Hematopoietic multipotent progenitor cell treated with erythropoietin and hydrocortisone succinate and interleukin-3 and kit ligand, for 8 days (in vitro differentiated cells): ENCODE measurements around the gene PAMR1.
"Not testable (repeated sequence)": the region's sequence is repeated elsewhere in the genome, so short reads cannot be mapped to it uniquely, and the experiment has no call there.

Experiments used
- DNase-seq: peaks from one replicate; pipeline ENCODE4 v3.0.0-alpha.2; 2015

PAMR1 gene

GRCh38 chr11:35525501-35526175 is at the start of gene PAMR1:
PAMR1 (minus strand) TSS chr11:35525616; CDS start chr11:35525585, 31 bp downstream.
- DNase-seq, result no peak

GRCh38 chr11:35571696-35572095 is 46.3 kb upstream of the PAMR1 start:
- no peak for DNase-seq

DNA sequence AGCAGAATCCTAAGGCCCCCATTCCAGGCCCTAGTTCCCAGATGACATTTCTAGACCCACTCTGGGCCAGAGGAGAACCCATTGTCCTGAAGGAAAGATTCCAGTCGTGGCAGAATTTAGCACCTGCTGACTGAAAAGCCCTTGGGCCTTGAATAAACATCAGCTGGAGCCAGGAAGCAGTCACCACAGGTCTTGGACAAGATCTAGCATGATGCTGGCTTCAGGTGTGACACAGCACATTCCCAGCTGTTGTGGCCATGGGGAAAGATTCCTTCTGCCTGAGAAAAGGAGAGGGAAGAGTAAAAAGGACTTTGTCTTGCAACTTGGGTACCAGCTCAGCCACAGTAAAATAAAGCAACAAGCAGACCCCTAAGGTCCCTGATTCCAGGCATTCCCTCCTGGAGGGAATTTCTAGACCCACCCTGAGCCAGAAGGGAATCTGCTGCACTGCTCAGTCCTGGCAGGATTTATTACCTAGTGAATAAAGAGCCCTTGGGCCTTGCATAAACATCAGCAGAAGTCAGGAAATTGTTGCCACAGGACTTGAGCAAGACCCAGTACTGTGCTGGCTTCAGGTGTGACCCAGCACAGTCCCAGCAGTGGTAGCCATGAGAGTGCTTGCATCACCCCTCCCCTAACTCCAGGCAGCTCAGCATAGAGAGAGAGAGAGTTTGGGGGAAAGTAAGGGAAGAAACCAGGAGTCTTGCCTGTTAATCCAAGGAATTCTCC is 42.5 kb upstream of the PAMR1 start:
- DNase-seq, result no peak

DNA sequence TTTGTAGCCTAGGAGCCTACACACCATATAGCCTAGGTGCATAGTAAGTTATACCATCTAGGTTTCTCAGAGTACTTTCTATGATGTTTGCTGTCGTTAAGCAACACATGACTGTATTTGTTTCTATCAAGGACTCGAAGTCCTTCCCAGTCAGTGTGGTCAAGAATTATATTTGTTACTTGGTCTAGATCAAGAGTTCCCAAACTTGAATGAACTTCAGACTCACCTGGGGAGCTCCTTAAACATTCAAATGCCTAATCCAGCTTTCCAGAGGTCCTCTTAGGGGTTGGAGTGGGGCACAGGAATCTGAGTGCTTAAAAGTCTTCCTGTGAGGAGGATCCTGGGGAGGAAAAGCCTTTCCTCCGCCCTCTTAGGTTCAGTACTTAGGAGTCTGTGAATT is 41.5 kb upstream of the PAMR1 start:
- DNase-seq, result no peak

DNA sequence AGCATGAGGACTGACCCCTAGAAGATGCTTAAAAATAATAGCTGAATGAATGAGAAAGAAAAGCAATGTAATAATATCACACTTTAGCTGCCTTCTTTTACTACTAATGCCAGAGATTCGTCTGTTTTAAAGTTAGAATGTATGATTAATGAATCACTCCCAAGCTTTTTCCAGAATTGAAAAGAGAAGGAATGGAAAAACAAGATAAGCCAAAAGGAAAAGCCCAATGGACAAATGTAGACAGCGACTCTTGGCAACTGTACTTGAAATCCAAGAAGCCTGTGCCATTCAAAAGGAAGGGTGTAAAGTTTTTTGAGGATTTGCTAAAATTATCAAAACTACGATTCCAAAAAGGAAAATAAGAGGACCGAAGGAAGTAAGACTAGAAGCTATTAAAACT is 40.8 kb upstream of the PAMR1 start:
- DNase-seq, result no peak

- no peak for DNase-seq
Observed at GRCh38 chr11:35564245-35564595, 38.8 kb upstream of the PAMR1 start.

GRCh38 chr11:35563484-35564244 is 38.2 kb upstream of the PAMR1 start:
- no peak for DNase-seq

DNA sequence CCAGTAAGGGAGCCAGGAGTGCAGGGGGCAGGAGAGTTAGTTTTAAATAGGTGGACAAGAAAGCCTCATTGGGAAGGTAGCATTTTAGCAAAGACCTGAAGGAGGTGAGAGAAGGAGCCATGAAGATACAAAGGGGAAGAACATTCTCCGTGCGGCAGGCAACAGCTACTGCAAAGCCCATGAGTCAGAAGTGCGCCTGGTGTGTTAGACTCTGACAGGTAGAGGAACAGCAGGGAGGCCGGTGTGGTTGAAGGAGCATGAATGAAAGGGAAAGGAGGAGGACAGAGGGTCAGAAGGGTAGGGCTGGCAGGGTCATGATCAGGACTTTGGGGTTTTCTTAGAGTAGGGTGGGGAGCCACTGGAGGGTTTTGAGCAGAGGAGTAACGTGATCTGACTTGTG is 34.5 kb upstream of the PAMR1 start:
- DNase-seq, result no peak

DNA sequence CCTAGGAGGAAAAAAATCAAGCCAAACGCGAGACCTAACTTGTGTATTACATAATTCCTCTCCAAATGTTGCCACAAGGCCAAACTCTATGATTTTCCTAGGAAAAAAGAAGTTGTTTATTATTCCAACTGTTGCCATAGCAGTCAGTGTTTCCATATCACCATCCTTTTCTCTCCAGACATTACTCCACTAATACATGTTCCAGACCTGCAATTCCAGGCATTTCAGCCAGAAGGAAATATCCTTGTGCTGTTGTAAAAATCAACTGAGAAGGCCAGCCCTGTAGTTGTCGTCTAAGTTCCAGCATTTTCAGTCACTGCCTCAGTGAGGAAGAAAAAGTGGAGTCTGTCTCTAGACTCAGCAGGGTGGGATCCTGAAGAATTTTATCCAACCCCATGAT is 33.1 kb upstream of the PAMR1 start:
- no peak for DNase-seq

DNA sequence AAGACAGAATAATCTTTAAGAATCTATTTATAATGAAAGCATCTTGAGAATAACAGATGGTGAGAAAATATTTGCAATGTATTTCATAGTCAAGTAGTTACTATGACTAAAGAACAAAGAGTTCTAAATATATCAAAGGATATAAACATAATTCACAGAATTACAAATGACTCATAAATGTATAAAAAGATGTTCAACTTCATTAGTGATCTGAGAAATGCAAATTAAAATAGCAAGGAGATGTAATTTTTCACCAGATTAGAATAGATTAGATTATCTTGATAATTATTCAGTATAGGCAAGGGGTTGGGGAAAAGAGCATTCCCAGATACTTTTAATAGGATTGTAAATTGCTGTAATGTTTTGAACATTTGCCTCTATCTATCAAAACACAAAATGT is 30.1 kb upstream of the PAMR1 start:
- DNase-seq, result no peak

DNA sequence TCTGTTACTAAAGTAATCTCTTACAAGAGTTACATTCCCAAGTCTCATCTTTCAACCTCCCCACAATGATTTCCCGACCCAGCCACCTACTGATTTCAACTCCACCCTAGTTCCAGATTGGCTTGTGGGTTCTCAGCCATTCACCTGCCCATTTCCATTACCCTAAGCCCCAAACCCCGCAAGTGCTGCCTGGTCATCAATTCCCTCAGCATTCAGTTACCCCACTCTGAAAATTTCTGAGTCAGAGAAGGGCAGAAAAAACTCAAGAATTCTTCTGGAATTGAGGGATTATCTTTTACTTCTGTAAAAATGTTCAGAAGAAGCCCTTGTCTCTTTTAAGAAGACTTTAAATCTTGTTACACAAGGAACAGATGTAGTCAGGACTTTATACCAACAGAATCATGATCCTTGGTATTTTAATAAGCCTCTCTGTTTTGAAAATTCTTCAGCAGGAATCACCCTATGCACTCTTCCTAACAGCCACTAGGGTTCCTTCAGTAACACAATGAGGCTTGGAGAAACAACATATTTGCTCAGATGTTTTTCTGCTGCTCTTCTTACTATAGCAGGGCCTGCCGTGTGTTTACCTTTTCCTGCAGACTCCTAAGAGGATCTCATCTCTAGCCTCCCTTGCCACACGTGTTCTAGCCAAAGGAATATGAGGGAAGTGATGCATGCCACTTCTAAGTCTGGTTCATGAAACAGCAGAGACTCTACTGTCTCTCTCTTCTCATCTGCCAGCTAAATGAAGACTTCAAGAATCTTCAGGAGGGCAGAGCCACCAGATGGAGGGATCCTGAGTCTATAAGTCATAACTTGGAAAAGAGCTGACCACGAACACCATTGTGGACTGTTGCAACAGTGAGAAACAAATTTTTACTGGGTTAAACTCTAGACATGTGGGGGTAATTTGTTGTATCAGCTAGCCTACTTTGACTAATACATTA is 29.3 kb upstream of the PAMR1 start:
- no peak for DNase-seq

GRCh38 chr11:35553831-35554230 is 28.4 kb upstream of the PAMR1 start:
- DNase-seq, result no peak

DNA sequence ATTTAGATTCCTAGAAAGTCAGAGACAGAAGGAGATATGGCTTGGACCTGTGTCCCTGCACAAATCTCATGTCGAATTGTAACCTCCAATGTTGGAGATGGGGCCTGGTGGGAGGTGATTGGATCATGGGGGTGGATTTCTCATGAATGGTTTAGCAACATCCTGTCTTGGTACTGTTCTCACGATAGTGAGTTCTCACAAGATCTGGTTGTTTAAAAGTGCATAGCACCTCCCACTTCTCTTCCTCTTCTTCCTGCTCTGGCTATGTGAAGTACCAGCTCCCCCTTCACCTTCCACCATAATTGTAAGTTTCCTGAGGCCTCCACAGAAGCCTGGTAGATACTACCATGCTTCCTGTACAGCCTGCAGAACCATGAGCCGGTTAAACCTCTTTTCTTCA is 27.6 kb upstream of the PAMR1 start:
- DNase-seq, result no peak

DNA sequence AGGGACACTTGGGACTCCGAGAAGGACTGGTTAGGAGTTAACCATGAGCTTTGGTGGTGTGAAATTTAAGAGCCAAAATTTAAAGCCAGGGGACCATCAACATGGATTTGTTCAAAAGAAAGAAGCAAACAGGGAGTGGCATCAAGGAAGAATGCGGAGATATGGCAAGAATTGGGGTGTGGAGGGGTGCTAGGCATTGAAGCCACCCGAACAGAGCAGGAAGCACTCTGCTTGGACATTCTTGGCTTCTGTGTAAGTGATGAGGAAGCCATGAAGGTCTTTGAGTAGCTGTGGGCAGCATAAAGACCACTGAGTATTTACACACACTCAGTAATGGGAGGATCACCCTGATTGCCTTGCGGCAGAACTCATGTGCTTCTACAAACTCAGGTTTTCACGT is 27.2 kb upstream of the PAMR1 start:
- DNase-seq, result no peak

DNA sequence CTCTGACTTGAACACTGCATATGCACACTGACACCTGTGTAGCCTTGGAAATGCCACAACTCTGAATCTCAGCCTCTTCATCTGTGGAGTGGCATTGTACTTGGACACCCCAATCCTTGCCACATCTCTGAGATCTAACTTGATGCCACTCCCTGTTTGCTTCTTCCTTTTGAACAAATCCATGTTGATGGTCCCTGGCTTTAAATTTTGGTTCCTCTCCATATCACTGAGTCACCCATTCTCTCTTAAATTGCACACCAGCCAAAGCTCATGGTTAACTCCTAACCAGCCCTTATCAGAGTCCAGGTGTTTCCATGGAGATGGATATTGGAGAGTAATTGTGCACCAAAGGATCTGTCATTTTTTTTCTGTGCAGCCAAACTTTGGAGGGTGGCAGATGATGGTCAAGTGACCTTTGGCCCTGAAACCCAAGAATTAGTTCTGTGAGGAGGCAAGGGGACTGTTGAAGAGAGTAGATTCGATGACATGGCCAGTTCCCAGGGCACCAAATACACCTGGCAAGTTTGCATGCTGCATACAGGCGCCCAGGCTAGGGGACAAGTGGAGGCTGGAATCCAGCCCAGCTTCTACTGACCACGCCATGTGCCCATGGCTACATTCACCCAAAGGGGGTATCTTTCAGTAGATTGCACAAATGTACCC is 25.1 kb upstream of the PAMR1 start:
- no peak for DNase-seq

GRCh38 chr11:35549787-35550186 is 24.4 kb upstream of the PAMR1 start:
- DNase-seq, result no peak

DNA sequence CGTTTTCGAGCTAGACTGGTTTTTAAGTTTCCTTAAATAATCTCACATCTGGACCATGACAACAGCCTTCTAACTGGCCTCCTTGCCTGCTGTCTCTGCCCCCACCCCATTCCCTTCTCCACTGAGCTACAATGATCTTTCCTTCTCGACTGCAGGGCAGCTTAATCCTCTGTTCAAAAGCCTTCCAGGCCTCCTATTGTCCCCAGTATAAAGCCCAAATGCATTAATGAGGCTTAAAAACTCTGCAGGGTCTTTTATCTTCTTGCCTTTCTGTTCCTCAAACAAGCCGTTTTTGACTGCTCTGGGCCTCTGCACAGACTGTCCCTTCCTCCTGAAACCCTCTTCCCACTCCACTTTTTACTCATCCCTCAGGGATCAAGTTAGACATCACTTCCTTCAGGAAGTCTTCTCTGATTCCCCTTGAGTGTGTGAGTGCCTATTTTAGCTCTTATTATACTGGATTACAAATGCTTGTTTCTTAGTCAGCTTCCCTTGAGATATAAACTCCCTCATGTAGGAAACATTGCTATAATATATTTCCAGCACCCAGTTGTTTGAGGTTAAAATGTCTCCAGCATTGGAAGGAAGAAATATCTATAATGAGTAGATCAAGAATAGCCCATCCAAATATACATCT is 23.6 kb upstream of the PAMR1 start:
- DNase-seq, result no peak

- not testable (repeated sequence) for DNase-seq
Observed at GRCh38 chr11:35547995-35548394, 22.6 kb upstream of the PAMR1 start.

- DNase-seq, result no peak
Observed at GRCh38 chr11:35546317-35546716, 20.9 kb upstream of the PAMR1 start.

- no peak for DNase-seq
Observed at GRCh38 chr11:35545391-35546003, 20.1 kb upstream of the PAMR1 start.

DNA sequence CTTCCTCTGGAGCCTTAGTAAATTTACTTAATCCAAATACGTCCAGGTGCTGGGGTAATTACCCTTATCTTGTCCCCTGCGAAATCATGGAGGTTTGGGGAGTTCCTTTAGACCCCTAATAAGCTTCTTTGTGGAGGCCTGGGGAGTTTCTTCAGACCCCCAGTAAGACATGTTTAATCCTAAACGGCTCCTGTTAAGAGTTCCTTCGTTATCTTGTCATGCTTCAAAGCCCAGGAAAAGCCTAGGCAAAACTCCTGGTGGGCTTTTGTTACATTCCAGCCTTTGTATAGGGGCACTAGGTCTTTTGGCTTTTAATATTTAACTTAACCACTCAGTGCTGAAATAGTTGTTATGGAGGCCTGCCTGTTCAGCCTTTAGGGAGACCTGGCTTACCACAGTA is 18.1 kb upstream of the PAMR1 start:
- no peak for DNase-seq
